Esophagus muscularis mucosa (tissue), 4 donors: ENCODE results near the gene CDH10.

Experiments used
- CTCF ChIP-seq, 3 experiments: fragments of 200-600 bp in 2 of 3; fragments of 450-650 bp in 1 of 3; sonication (generic) in 2 of 3; IDR thresholded peaks; one replicate each; pipeline ENCODE4 v1.5.1; 2017 to 2019; ENCODE audit warnings: antibody characterized with exemption in 3 of 3, mild to moderate bottlenecking in 2 of 3, moderate library complexity in 1 of 3
- EP300 ChIP-seq: sonication (generic); formaldehyde crosslinking; IDR thresholded peaks from one replicate; pipeline ENCODE4 v1.6.1; 2017; ENCODE audit warnings: antibody characterized with exemption
- POLR2A ChIP-seq: fragments of 450-650 bp; IDR thresholded peaks from one replicate; pipeline ENCODE4 v1.6.1; 2017; ENCODE audit warnings: antibody characterized with exemption, moderate library complexity, mild to moderate bottlenecking, low read depth

- TF ChIP-seq CTCF (IDR thresholded peaks at IDR 0.05) = no peak
- TF ChIP-seq POLR2A = no peak
- no peak for TF ChIP-seq EP300
Observed at GRCh38 chr5:24444414-24444813, 200.4 kb downstream of the CDH10 start.
